Measurements from ENCODE around the gene HLA-DOA.

The HLA-DOA gene

DNA sequence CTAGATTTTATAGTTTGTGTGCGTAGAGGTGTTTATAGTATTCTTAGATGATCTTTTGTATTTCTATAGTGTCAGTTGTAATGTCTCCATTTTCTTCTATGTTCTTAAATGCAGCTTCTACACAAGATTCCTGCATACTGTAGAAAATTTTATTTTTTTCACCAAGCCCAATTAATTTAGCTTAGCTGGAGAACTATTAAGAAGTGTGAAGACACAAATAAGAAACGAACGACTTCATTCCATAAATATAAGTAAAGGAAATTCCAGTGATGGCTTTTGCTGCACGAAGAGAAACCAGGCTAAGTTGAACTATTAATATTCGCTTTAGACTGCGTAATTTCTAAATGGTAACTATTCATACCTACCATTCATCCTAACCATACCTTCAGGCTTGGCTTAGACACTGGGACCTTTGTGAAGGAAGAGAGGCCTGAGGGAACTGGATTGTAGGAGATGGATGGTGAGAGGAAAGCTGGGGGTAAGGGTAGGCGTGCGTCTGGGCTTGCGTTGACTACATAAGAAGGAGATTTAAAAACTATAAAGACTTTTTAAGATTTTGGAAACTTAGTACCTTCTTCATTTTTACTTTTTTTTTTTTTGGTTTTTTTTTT, 15.9 kb downstream of the HLA-DOA start:
- H3K4me3 ChIP-seq (ENCODE audit: control insufficient read depth, low read depth, low read length): no peak overlapping the region
- no peak for DNase-seq (ENCODE audit: low read depth)
- TF ChIP-seq, protein P1, sequence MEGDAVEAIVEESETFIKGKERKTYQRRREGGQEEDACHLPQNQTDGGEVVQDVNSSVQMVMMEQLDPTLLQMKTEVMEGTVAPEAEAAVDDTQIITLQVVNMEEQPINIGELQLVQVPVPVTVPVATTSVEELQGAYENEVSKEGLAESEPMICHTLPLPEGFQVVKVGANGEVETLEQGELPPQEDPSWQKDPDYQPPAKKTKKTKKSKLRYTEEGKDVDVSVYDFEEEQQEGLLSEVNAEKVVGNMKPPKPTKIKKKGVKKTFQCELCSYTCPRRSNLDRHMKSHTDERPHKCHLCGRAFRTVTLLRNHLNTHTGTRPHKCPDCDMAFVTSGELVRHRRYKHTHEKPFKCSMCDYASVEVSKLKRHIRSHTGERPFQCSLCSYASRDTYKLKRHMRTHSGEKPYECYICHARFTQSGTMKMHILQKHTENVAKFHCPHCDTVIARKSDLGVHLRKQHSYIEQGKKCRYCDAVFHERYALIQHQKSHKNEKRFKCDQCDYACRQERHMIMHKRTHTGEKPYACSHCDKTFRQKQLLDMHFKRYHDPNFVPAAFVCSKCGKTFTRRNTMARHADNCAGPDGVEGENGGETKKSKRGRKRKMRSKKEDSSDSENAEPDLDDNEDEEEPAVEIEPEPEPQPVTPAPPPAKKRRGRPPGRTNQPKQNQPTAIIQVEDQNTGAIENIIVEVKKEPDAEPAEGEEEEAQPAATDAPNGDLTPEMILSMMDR (IDR thresholded peaks at IDR 0.05; ENCODE audit: control insufficient read depth, insufficient read depth, low read depth, low read length, missing control alignments): no peak

DNA sequence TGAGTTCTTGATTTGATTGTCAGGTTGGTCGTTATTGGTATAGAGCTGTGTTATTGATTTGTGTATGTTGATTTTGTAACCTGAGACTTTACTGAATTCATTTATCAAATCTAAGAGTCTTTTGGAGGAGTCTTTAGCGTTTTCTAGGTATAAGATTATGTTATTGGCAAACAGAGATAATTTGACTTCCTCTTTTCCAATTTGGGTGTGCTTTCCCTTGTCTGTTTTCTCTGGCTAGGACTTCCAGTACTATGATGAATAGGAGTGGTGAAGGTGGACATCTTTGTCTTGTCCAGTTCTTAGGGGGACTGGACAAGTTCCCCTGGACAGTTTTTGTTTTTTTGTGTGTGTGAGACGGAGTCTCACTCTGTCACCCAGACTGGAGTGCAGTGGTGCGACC, 17.4 kb downstream of the HLA-DOA start:
- no peak for DNase-seq (ENCODE audit: low read depth)
- H3K4me3 ChIP-seq (ENCODE audit: control insufficient read depth, low read depth, low read length): no peak overlapping the region

DNA sequence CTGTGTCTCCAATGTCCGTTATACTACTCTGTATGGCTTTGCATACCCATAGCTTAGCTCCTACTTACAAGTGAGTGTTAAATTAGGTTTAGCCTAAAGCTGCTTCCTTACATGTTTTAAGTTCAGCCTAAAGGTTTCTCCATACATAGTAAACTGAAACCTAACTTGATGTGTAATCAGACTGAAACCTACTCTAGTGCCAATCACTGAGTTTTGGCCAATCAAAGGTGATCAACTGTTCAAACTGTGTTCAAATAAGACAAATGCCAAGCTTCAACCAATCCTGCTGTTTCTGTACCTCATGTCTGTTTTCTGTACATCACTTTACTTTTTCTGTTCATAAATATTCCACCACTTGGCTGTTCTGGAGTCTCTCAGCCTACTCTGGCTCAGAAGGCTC, 20.0 kb downstream of the HLA-DOA start:
- no peak overlapping the region for H3K4me3 ChIP-seq (ENCODE audit: control insufficient read depth, low read depth, low read length)
- TF ChIP-seq, protein P1 (IDR thresholded peaks at IDR 0.05; ENCODE audit: control insufficient read depth, insufficient read depth, low read depth, low read length, missing control alignments): no peak
- DNase-seq (ENCODE audit: low read depth): no peak

More for the DNA sequence above, 17.4 kb downstream of the HLA-DOA start:
- TF ChIP-seq, protein P1 (IDR thresholded peaks at IDR 0.05; ENCODE audit: control insufficient read depth, insufficient read depth, low read depth, low read length, missing control alignments): no peak

DNA sequence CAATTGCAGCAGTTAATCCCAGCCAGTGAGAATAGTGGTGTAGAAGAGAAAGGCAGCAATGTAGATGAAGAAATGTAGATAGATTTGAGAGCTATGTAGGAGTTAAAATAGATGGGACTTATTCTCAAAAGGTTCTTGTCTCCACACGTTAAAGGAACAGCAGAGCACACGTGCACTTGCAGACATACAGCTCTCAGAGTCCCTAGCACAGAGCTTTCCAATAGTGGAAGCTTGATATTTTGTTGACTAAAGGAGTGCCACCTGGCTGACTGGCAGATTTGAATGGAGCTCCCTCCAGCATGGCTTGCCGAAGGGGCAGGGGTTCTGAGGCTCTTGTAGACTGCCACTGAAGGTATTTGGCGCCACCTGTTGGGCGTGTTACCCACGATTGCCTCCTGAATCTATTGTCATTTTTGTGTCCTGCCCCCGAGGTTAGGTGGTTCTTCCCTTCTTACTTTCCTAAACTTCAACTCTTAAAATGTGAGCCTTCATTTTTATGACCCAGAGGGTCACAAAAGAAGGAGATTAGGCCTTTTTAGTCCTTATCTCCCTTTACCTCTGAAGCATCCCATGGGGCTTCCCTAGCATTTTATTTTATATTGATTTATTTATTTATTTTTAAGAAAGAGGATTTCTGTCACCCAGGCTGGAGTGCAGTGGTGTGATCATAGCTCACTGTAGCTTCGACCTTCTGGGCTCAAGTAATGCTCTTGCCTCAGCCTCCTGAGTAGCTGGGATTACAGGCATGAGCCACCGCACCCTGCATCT, 24.6 kb downstream of the HLA-DOA start:
- TF ChIP-seq, protein P1 (IDR thresholded peaks at IDR 0.05; ENCODE audit: control insufficient read depth, insufficient read depth, low read depth, low read length, missing control alignments): peak; percentile 90
- DNase-seq (ENCODE audit: low read depth): peak; percentile 38
- no peak overlapping the region for H3K4me3 ChIP-seq (ENCODE audit: control insufficient read depth, low read depth, low read length)

DNA sequence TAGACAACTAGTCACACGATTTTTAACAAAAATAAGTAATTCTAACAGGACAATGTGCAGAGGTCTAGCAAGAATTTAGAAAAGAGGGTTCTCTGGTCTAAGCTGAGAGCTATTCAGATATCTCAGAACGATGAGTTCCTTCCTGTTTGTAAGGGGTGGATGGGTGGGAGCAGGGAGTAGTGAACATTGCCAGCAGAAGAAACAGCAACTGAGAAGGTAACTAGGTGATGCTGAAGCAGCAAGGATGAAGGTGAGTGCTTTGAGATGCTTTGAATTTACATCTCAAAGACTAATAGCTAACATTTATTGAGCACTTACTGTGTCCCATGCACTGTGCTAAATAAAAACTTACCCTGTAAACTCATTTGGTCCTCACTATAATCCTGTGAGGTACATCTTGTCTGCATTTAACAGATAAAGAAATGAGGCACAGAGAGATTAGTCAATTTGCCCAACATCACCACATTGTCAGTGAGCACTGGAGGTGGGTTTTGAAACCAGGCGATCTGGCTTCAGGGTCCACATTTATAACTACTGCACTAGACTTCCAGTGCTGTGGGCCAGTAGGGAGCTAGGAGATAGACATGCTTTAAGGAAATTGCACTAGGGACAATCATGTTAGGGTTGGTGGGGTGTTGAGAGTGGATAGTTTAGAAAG, 25.3 kb downstream of the HLA-DOA start:
- no peak overlapping the region for H3K4me3 ChIP-seq (ENCODE audit: control insufficient read depth, low read depth, low read length)
- TF ChIP-seq, protein P1 (IDR thresholded peaks at IDR 0.05; ENCODE audit: control insufficient read depth, insufficient read depth, low read depth, low read length, missing control alignments): no peak
- no peak for DNase-seq (ENCODE audit: low read depth)

DNA sequence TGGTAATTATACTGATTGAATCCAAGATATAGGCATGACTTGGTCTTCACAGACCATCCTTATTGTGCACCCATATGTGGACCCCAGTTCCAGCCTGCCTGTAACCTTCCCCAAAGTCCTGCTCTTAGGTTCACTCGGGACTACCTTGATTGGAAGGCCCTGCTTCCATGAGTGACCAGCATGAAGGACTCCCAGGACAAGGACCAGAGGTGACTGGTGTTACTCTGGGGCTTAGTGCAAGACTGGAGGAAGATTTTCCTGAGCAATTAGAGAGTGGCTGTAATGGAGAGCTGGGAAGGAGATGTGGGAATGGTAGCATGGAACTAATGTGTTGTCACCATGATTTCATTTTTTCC, 25.9 kb downstream of the HLA-DOA start:
- DNase-seq (ENCODE audit: low read depth): no peak
- TF ChIP-seq, protein P1 (IDR thresholded peaks at IDR 0.05; ENCODE audit: control insufficient read depth, insufficient read depth, low read depth, low read length, missing control alignments): no peak
- no peak overlapping the region for H3K4me3 ChIP-seq (ENCODE audit: control insufficient read depth, low read depth, low read length)

Measured in AG09309 (cell line).